WTC11 (cell line): ENCODE results near the gene LIN28B. TPM values are rescaled to one million over a fixed set of nuclear protein-coding genes. Genes with fewer than 3 reads are reported as not detected.

Experiments
- ATAC-seq: fragments of 200-7000 bp; cut with Tn5 transposase; 2 replicates; pipeline ENCODE4 v1.10.0; 2021; ENCODE audit warnings: mild to moderate bottlenecking, moderate library complexity
- CTCF ChIA-PET: fragments of 300-600 bp; sonication (Branson Sonifier 250); formaldehyde crosslinking; loops from one replicate; lab custom pipeline; 2021; ENCODE audit warnings: antibody characterized with exemption; lab: Charles Lee
- POLR2A ChIA-PET: fragments of 350-600 bp; sonication (Branson Sonifier 250); formaldehyde crosslinking; loops from one replicate; lab custom pipeline; 2021; ENCODE audit warnings: antibody characterized with exemption; lab: Charles Lee
- DNase-seq: peaks from one replicate; pipeline ENCODE4 v3.0.0; 2021; ENCODE audit warnings: low spot score
- H3K27ac Mint-ChIP-seq: 2 replicates; pipeline ENCODE4 v1.8.0; 2021; ENCODE audit warnings: mixed read lengths
- H3K27me3 Mint-ChIP-seq: 2 replicates; pipeline ENCODE4 v1.8.0; 2021; ENCODE audit warnings: low read depth, mild to moderate bottlenecking, moderate library complexity, mixed read lengths
- H3K36me3 Mint-ChIP-seq: 2 replicates; pipeline ENCODE4 v1.8.0; 2021; ENCODE audit warnings: mixed read lengths
- H3K4me1 Mint-ChIP-seq: 2 replicates; pipeline ENCODE4 v1.8.0; 2022; ENCODE audit warnings: mixed read lengths
- H3K4me3 Mint-ChIP-seq: 2 replicates; pipeline ENCODE4 v1.8.0; 2021; ENCODE audit warnings: mild to moderate bottlenecking, moderate library complexity, mixed read lengths
- H3K9me3 Mint-ChIP-seq: 2 replicates; pipeline ENCODE4 v1.8.0; 2021; ENCODE audit warnings: mixed read lengths
- CDX4 ChIP-seq: fragments of 250-450 bp; sonication (Bioruptor Pico); IDR thresholded peaks from 2 replicates; pipeline ENCODE4 v1.9.0; 2021; ENCODE audit warnings: moderate library complexity, mild to moderate bottlenecking, inconsistent platforms, borderline replicate concordance
- GABPB1 ChIP-seq: sonication (generic); formaldehyde crosslinking; IDR thresholded peaks from 2 replicates; pipeline ENCODE4 v1.8.1; 2023; ENCODE audit warnings: mild to moderate bottlenecking, missing genetic modification reagents
- IRF2 ChIP-seq: sonication (generic); formaldehyde crosslinking; IDR thresholded peaks from 2 replicates; pipeline ENCODE4 v1.8.0; 2022; ENCODE audit warnings: low read depth, missing genetic modification reagents, borderline replicate concordance
- MYBL2 ChIP-seq: sonication (generic); formaldehyde crosslinking; IDR thresholded peaks from 2 replicates; pipeline ENCODE4 v1.8.1; 2023; ENCODE audit warnings: mild to moderate bottlenecking, moderate library complexity, missing genetic modification reagents
- NFYB ChIP-seq: sonication (generic); formaldehyde crosslinking; conservative IDR thresholded peaks from 2 replicates; pipeline ENCODE4 v1.8.0; 2022; ENCODE audit warnings: low read depth, missing genetic modification reagents
- NR1H2 ChIP-seq: sonication (generic); formaldehyde crosslinking; IDR thresholded peaks from 2 replicates; pipeline ENCODE4 v1.9.0; 2021; ENCODE audit warnings: mild to moderate bottlenecking, moderate library complexity, missing genetic modification reagents
- NR3C1 ChIP-seq: sonication (generic); formaldehyde crosslinking; conservative IDR thresholded peaks from 2 replicates; pipeline ENCODE4 v1.8.1; 2023; ENCODE audit warnings: low read depth, mild to moderate bottlenecking, missing genetic modification reagents
- PRDM15 ChIP-seq: sonication (generic); formaldehyde crosslinking; IDR thresholded peaks from 2 replicates; pipeline ENCODE4 v1.8.0; 2022; ENCODE audit warnings: missing genetic modification reagents
- TEAD1 ChIP-seq: sonication (generic); formaldehyde crosslinking; IDR thresholded peaks from 2 replicates; pipeline ENCODE4 v1.8.0; 2022; ENCODE audit warnings: mild to moderate bottlenecking, missing genetic modification reagents
- USF2 ChIP-seq: sonication (generic); formaldehyde crosslinking; IDR thresholded peaks from 2 replicates; pipeline ENCODE4 v1.8.1; 2023; ENCODE audit warnings: mild to moderate bottlenecking, missing genetic modification reagents, moderate library complexity
- ZNF317 ChIP-seq: sonication (generic); formaldehyde crosslinking; IDR thresholded peaks from 2 replicates; pipeline ENCODE4 v1.8.1; 2023; ENCODE audit warnings: low read depth, mild to moderate bottlenecking, moderate library complexity, missing genetic modification reagents, borderline replicate concordance
- total RNA-seq: library from RNA; stranded (reverse); gene quantifications from 3 replicates; pipeline ENCODE4 v1.2.3, GENCODE V29; 2021
- TF ChIP-seq, protein P1 (sequence below): sonication (generic); formaldehyde crosslinking; IDR thresholded peaks from 2 replicates; pipeline ENCODE4 v1.8.1; 2023; ENCODE audit warnings: mild to moderate bottlenecking, missing genetic modification reagents, moderate library complexity
- TF ChIP-seq, protein P2 (sequence below): sonication (generic); formaldehyde crosslinking; IDR thresholded peaks from 2 replicates; pipeline ENCODE4 v1.8.1; 2022; ENCODE audit warnings: missing genetic modification reagents, borderline replicate concordance
- TF ChIP-seq, protein P3 (sequence below): fragments of 250-450 bp; sonication (Bioruptor Pico); IDR thresholded peaks from 2 replicates; pipeline ENCODE4 v1.9.0; 2021; ENCODE audit warnings: mild to moderate bottlenecking
- TF ChIP-seq, protein P4 (sequence below): sonication (generic); formaldehyde crosslinking; IDR thresholded peaks from 2 replicates; pipeline ENCODE4 v1.8.0; 2022; ENCODE audit warnings: mild to moderate bottlenecking, missing genetic modification reagents
- TF ChIP-seq, protein P5 (sequence below): fragments of 200-600 bp; IDR thresholded peaks from 2 replicates; pipeline ENCODE4 v1.8.0; 2022; ENCODE audit warnings: antibody characterized with exemption

The LIN28B gene
- total RNA-seq, 1 experiment from 2014 or later: 73.4 TPM

- TF ChIP-seq IRF2 (CRISPR knock-in tag): no peak
- TF ChIP-seq, protein P1, sequence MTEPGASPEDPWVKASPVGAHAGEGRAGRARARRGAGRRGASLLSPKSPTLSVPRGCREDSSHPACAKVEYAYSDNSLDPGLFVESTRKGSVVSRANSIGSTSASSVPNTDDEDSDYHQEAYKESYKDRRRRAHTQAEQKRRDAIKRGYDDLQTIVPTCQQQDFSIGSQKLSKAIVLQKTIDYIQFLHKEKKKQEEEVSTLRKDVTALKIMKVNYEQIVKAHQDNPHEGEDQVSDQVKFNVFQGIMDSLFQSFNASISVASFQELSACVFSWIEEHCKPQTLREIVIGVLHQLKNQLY (CRISPR knock-in tag): no peak
- TF ChIP-seq, protein P2, sequence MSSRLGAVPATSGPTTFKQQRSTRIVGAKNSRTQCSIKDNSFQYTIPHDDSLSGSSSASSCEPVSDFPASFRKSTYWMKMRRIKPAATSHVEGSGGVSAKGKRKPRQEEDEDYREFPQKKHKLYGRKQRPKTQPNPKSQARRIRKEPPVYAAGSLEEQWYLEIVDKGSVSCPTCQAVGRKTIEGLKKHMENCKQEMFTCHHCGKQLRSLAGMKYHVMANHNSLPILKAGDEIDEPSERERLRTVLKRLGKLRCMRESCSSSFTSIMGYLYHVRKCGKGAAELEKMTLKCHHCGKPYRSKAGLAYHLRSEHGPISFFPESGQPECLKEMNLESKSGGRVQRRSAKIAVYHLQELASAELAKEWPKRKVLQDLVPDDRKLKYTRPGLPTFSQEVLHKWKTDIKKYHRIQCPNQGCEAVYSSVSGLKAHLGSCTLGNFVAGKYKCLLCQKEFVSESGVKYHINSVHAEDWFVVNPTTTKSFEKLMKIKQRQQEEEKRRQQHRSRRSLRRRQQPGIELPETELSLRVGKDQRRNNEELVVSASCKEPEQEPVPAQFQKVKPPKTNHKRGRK: no peak
- TF ChIP-seq, protein P3, sequence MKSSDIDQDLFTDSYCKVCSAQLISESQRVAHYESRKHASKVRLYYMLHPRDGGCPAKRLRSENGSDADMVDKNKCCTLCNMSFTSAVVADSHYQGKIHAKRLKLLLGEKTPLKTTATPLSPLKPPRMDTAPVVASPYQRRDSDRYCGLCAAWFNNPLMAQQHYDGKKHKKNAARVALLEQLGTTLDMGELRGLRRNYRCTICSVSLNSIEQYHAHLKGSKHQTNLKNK: no peak
Measured at GRCh38 chr6:105041880-105042279, 85.0 kb downstream of the LIN28B start (continued).

GRCh38 chr6:105042648-105043047 lies 85.7 kb downstream of the LIN28B start:
- ATAC-seq: no peak

More at GRCh38 chr6:105042648-105043047, 85.7 kb downstream of the LIN28B start:
- H3K27ac Mint-ChIP-seq: peak overlapping the region; percentile 83
- no peaks in the 10 kb centered on the region for H3K27me3 Mint-ChIP-seq
- DNase-seq: no peak
- H3K9me3 Mint-ChIP-seq: peaks cover 4% of the 10 kb centered on the region
- H3K4me1 Mint-ChIP-seq: peaks cover 24% of the 10 kb centered on the region
- H3K4me3 Mint-ChIP-seq: no peak overlapping the region
- peaks cover 10% of the 10 kb centered on the region for H3K36me3 Mint-ChIP-seq
- TF ChIP-seq ZNF317 (CRISPR knock-in tag) (no peak), PRDM15 (CRISPR knock-in tag) (no peak), TEAD1 (CRISPR knock-in tag) (no peak), NR3C1 (no peak), CDX4 (CRISPR knock-in tag) (no peak), USF2 (CRISPR knock-in tag) (no peak), GABPB1 (CRISPR knock-in tag) (no peak), NFYB (CRISPR knock-in tag) (no peak), NR1H2 (CRISPR knock-in tag) (no peak), MYBL2 (no peak)
- TF ChIP-seq, protein P4, sequence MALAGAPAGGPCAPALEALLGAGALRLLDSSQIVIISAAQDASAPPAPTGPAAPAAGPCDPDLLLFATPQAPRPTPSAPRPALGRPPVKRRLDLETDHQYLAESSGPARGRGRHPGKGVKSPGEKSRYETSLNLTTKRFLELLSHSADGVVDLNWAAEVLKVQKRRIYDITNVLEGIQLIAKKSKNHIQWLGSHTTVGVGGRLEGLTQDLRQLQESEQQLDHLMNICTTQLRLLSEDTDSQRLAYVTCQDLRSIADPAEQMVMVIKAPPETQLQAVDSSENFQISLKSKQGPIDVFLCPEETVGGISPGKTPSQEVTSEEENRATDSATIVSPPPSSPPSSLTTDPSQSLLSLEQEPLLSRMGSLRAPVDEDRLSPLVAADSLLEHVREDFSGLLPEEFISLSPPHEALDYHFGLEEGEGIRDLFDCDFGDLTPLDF: no peak
- TF ChIP-seq, protein P5, sequence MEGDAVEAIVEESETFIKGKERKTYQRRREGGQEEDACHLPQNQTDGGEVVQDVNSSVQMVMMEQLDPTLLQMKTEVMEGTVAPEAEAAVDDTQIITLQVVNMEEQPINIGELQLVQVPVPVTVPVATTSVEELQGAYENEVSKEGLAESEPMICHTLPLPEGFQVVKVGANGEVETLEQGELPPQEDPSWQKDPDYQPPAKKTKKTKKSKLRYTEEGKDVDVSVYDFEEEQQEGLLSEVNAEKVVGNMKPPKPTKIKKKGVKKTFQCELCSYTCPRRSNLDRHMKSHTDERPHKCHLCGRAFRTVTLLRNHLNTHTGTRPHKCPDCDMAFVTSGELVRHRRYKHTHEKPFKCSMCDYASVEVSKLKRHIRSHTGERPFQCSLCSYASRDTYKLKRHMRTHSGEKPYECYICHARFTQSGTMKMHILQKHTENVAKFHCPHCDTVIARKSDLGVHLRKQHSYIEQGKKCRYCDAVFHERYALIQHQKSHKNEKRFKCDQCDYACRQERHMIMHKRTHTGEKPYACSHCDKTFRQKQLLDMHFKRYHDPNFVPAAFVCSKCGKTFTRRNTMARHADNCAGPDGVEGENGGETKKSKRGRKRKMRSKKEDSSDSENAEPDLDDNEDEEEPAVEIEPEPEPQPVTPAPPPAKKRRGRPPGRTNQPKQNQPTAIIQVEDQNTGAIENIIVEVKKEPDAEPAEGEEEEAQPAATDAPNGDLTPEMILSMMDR: no peak
- TF ChIP-seq, all 79 proteins: peak for 0
- POLR2A ChIA-PET: interaction anchor here (0.6 kb wide), 1 partner anchor 85 kb away, joined by 3 read pairs; no protein-coding TSS in a partner anchor
- CTCF ChIA-PET: interaction anchor here (1.0 kb wide), 1 partner anchor 35 kb away, joined by 4 read pairs; no protein-coding TSS in a partner anchor
